Epithelial cell of proximal tubule (primary cell): Measurements from ENCODE around the gene KDM1B. TPM values are rescaled to one million over a fixed set of nuclear protein-coding genes. Genes with fewer than 3 reads are reported as not detected.
"Not testable (repeated sequence)": the region's sequence is repeated elsewhere in the genome, so short reads cannot be mapped to it uniquely, and the experiment has no call there.

ENCODE experiments used
- DNase-seq: peaks from one replicate; pipeline ENCODE4 v3.0.0-alpha.2; 2011; ENCODE audit warnings: low read depth
- H3K4me3 ChIP-seq: 2 replicates; pipeline ENCODE4 v1.5.1; 2011; ENCODE audit warnings: low read depth, mild to moderate bottlenecking, low read length
- total RNA-seq: library from RNA; depleted of rRNA; stranded (reverse); fragments of >200 nt; gene quantifications from 2 replicates; pipeline ENCODE4 v1.2.3, GENCODE V29; 2015
- TF ChIP-seq, protein P1 (sequence below): conservative IDR thresholded peaks from 2 replicates; pipeline ENCODE4 v1.5.1; 2012; ENCODE audit warnings: low read depth, mild to moderate bottlenecking, low read length

The KDM1B gene
- total RNA-seq, 1 donor from 2014 or later: 15.7 TPM

GRCh38 chr6:18206591-18206990, 51.4 kb downstream of the KDM1B start:
- TF ChIP-seq, protein P1, sequence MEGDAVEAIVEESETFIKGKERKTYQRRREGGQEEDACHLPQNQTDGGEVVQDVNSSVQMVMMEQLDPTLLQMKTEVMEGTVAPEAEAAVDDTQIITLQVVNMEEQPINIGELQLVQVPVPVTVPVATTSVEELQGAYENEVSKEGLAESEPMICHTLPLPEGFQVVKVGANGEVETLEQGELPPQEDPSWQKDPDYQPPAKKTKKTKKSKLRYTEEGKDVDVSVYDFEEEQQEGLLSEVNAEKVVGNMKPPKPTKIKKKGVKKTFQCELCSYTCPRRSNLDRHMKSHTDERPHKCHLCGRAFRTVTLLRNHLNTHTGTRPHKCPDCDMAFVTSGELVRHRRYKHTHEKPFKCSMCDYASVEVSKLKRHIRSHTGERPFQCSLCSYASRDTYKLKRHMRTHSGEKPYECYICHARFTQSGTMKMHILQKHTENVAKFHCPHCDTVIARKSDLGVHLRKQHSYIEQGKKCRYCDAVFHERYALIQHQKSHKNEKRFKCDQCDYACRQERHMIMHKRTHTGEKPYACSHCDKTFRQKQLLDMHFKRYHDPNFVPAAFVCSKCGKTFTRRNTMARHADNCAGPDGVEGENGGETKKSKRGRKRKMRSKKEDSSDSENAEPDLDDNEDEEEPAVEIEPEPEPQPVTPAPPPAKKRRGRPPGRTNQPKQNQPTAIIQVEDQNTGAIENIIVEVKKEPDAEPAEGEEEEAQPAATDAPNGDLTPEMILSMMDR: no peak
- no peak for DNase-seq
- no peak overlapping the region for H3K4me3 ChIP-seq

DNA sequence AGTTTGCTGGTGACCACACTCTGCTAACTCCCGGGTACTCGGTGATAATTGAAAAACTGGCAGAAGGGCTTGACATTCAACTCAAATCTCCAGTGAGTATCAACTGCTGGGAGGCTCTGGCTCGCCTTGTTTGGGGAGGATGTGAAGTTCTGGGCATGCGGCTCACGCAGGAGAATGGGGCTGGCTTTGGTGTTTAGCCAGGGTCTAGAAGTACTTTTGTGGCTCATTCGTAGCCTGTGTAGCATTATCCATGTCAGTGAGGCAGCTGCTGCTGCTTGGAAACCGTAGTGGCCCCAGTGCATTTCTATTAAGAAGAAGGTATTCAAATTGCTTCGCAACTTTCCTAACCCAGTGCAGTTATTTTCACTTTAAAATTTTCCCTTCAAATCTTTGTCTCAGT, 52.2 kb downstream of the KDM1B start:
- no peak overlapping the region for H3K4me3 ChIP-seq
- TF ChIP-seq, protein P1: no peak
- DNase-seq: no peak

- H3K4me3 ChIP-seq: no peak overlapping the region
- TF ChIP-seq, protein P1: no peak
- no peak for DNase-seq
These were observed 52.7 kb downstream of the KDM1B start for GRCh38 chr6:18207949-18208348.

- DNase-seq: not testable (repeated sequence)
These were observed 53.6 kb downstream of the KDM1B start for GRCh38 chr6:18208778-18209177.

DNA sequence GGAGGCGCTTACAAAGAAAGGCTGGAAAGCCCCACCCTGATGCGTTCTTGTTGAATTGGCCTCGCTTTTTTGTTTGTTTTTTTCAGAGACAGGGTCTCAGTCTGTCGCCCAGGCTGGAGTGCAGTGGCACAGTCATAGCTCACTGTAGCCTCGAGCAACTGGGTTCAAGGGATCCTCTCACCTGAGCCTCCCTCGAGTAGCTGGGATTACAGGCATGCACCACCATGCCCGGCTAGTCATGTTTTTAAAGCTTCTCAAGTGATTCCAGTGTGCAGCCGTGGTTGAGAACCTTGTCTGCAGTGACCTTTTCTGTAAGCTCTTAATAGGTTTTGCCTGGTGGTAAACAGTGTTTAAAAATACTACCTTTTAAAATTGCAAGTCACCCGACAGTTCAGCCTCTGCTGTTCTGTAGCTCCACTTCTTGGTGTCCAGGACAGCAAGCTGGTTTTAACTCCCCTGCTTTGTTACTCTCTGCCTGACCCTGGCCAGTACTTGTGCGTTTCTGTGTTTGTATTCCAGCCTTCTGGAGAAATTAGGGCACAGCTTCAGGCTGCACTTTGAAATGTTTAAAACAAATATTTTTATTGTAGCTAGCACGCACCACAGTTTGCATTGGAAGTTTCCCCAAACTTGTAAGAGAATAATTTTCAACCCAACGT, 54.4 kb downstream of the KDM1B start:
- no peak overlapping the region for H3K4me3 ChIP-seq
- no peak for DNase-seq
- TF ChIP-seq, protein P1: no peak

More at GRCh38 chr6:18208778-18209177, 53.6 kb downstream of the KDM1B start:
- H3K4me3 ChIP-seq: not testable (repeated sequence)

- DNase-seq: no peak
- H3K4me3 ChIP-seq: no peak overlapping the region
These were observed 55.5 kb downstream of the KDM1B start for GRCh38 chr6:18210707-18211106.

GRCh38 chr6:18211338-18211737, 56.1 kb downstream of the KDM1B start:
- DNase-seq: no peak
- no peak overlapping the region for H3K4me3 ChIP-seq
- TF ChIP-seq, protein P1: no peak

More at GRCh38 chr6:18210707-18211106, 55.5 kb downstream of the KDM1B start:
- TF ChIP-seq, protein P1: no peak
